SK-N-SH treated with all-trans-retinoic acid at 6 μM for 48 hours (cell line): ENCODE data around the gene JARID2.

ENCODE experiments used
- ATAC-seq: fragments of 200-7000 bp; cut with Tn5 transposase; 3 replicates; pipeline ENCODE4 v1.9.1; 2020; ENCODE audit warnings: mild to moderate bottlenecking, moderate library complexity
- ARNTL ChIP-seq: fragments of 450-650 bp; formaldehyde crosslinking; IDR thresholded peaks from 2 replicates; pipeline ENCODE4 v1.5.0; 2020; ENCODE audit warnings: low read depth, mild to moderate bottlenecking, moderate library complexity, borderline replicate concordance
- BACH2 ChIP-seq: fragments of 250-450 bp; sonication (Bioruptor Pico); IDR thresholded peaks from 2 replicates; pipeline ENCODE4 v1.9.0; 2021; ENCODE audit warnings: mild to moderate bottlenecking, borderline replicate concordance
- ESRRG ChIP-seq: fragments of 250-450 bp; sonication (Bioruptor Pico); IDR thresholded peaks from 2 replicates; pipeline ENCODE4 v1.6.1; 2021; ENCODE audit warnings: mild to moderate bottlenecking
- GLIS3 ChIP-seq: fragments of 250-450 bp; sonication (Bioruptor Pico); IDR thresholded peaks from 2 replicates; pipeline ENCODE4 v1.5.0; 2020; ENCODE audit warnings: mild to moderate bottlenecking, moderate library complexity
- OSR1 ChIP-seq: fragments of 250-450 bp; sonication (Bioruptor Pico); IDR thresholded peaks from 2 replicates; pipeline ENCODE4 v1.8.0; 2022; ENCODE audit warnings: moderate library complexity, mild to moderate bottlenecking, inconsistent platforms
- PPARA ChIP-seq: fragments of 250-450 bp; sonication (Bioruptor Pico); IDR thresholded peaks from 2 replicates; pipeline ENCODE4 v1.5.0; 2020; ENCODE audit warnings: mild to moderate bottlenecking, borderline replicate concordance
- RARB ChIP-seq: fragments of 250-450 bp; sonication (Bioruptor Pico); IDR thresholded peaks from 2 replicates; pipeline ENCODE4 v1.8.0; 2021; ENCODE audit warnings: mild to moderate bottlenecking, moderate library complexity
- SNAI2 ChIP-seq: fragments of 250-450 bp; sonication (Bioruptor Pico); IDR thresholded peaks from 2 replicates; pipeline ENCODE4 v1.5.0; 2020; ENCODE audit warnings: mild to moderate bottlenecking, moderate library complexity
- TCF4 ChIP-seq: fragments of 250-450 bp; sonication (Bioruptor Pico); IDR thresholded peaks from 2 replicates; pipeline ENCODE4 v1.8.0; 2021; ENCODE audit warnings: mild to moderate bottlenecking, moderate library complexity, borderline replicate concordance
- TOX ChIP-seq: fragments of 250-450 bp; sonication (Bioruptor Pico); IDR thresholded peaks from 2 replicates; pipeline ENCODE4 v1.8.0; 2021; ENCODE audit warnings: mild to moderate bottlenecking, moderate library complexity, borderline replicate concordance
- ZC3H10 ChIP-seq: fragments of 250-450 bp; sonication (Bioruptor Pico); IDR thresholded peaks from 2 replicates; pipeline ENCODE4 v1.5.1; 2021; ENCODE audit warnings: mild to moderate bottlenecking, moderate library complexity
- ZFP3 ChIP-seq: fragments of 250-450 bp; sonication (Bioruptor Pico); IDR thresholded peaks from 2 replicates; pipeline ENCODE4 v1.5.0; 2020; ENCODE audit warnings: mild to moderate bottlenecking, moderate library complexity
- ZNF565 ChIP-seq: fragments of 450-650 bp; formaldehyde crosslinking; conservative IDR thresholded peaks from 2 replicates; pipeline ENCODE4 v1.5.0; 2020; ENCODE audit warnings: low read depth, mild to moderate bottlenecking, moderate library complexity
- ZNF70 ChIP-seq: fragments of 450-650 bp; formaldehyde crosslinking; IDR thresholded peaks from 2 replicates; pipeline ENCODE4 v1.5.0; 2020; ENCODE audit warnings: mild to moderate bottlenecking, moderate library complexity
- ZNF8 ChIP-seq: fragments of 450-650 bp; formaldehyde crosslinking; IDR thresholded peaks from 2 replicates; pipeline ENCODE4 v1.5.0; 2020; ENCODE audit warnings: mild to moderate bottlenecking, moderate library complexity
- TF ChIP-seq, protein P1 (sequence below): fragments of 250-450 bp; sonication (Bioruptor Pico); IDR thresholded peaks from 2 replicates; pipeline ENCODE4 v1.5.1; 2021; ENCODE audit warnings: mild to moderate bottlenecking, moderate library complexity
- TF ChIP-seq, protein P2 (sequence below): fragments of 250-450 bp; sonication (Bioruptor Pico); IDR thresholded peaks from 2 replicates; pipeline ENCODE4 v1.8.0; 2021; ENCODE audit warnings: low read depth, mild to moderate bottlenecking, moderate library complexity, borderline replicate concordance
- TF ChIP-seq, protein P3 (sequence below): fragments of 250-450 bp; sonication (Bioruptor Pico); IDR thresholded peaks from 2 replicates; pipeline ENCODE4 v1.8.0; 2020; ENCODE audit warnings: mild to moderate bottlenecking, moderate library complexity, borderline replicate concordance

JARID2 gene

DNA sequence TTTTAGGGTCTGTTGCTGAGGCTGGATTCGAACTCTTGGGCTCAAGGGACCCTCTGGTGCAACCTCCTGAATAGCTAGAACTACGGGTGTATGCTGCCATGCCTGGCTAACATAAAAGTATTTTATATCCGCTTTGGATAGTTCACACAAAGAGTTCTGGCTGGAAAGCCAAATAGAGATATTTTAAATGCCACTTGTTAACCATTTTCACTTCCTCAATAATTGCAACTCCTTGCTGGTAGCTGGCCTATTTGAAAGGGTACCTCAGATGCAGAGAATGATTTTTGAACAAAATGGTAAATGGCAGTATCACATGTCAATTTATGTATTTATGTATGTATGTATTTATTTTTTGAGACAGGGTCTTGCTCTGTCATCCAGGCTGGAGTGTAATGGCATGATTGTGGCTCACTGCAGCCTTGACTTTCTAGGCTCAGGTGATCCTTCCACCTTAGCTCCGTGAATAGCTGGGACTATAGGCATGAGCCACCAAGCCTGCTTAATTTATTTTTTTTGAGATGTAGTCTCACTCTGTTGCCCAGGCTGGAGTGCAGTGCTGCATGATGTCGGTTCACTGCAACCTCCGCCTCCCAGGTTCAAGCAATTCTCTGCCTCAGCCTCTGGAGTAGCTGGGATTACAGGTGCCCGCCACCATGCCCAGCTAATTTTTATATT lies 12.9 kb upstream of the JARID2 start (continued):
- TF ChIP-seq, protein P1, sequence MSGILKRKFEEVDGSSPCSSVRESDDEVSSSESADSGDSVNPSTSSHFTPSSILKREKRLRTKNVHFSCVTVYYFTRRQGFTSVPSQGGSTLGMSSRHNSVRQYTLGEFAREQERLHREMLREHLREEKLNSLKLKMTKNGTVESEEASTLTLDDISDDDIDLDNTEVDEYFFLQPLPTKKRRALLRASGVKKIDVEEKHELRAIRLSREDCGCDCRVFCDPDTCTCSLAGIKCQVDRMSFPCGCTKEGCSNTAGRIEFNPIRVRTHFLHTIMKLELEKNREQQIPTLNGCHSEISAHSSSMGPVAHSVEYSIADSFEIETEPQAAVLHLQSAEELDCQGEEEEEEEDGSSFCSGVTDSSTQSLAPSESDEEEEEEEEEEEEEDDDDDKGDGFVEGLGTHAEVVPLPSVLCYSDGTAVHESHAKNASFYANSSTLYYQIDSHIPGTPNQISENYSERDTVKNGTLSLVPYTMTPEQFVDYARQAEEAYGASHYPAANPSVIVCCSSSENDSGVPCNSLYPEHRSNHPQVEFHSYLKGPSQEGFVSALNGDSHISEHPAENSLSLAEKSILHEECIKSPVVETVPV (CRISPR knock-in tag) = no peak
- TF ChIP-seq TOX (no peak), OSR1 (no peak), TCF4 (CRISPR knock-in tag) (no peak)

DNA sequence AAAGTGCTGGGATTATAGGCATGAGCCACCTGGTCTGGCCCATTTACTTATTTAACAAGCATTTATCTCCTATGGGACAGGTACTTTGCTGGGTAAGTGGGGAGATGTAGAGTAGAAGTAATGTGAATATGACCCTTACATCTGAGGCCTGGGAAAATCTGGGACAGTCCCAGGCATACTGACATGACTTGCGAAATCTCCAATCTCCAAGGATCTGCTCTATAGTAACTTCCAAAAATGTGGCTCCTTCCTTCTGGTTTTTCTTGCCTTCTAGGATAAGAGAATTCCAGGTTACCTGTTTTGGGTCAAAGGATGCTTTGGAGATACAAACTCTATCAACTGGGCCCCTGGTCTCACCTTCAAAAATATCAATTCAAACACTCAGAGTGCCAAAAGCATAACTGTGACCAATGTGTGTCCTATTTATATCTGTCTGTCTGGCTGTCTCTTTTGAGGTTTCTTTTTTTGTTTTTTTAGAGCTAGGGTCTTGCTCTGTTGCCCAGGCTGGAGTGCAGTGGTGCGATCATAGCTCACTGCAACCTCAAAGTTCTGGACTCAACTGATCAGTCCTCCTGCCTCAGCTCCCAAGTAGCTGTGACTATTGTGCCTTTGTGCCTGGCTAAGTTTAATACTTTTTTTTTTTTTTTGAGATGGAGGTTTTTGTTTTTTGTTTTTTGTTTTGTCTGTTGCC lies 11.7 kb upstream of the JARID2 start:
- ATAC-seq = no peak
- TF ChIP-seq BACH2 (CRISPR knock-in tag) (no peak), SNAI2 (CRISPR knock-in tag) (no peak), RARB (CRISPR knock-in tag) (no peak), ZNF70 (CRISPR knock-in tag) (no peak), ARNTL (CRISPR knock-in tag) (no peak), ZFP3 (CRISPR knock-in tag) (no peak), ESRRG (no peak), ZNF565 (CRISPR knock-in tag) (no peak), GLIS3 (CRISPR knock-in tag) (no peak), ZC3H10 (no peak), PPARA (CRISPR knock-in tag) (no peak)
- TF ChIP-seq, protein P2, sequence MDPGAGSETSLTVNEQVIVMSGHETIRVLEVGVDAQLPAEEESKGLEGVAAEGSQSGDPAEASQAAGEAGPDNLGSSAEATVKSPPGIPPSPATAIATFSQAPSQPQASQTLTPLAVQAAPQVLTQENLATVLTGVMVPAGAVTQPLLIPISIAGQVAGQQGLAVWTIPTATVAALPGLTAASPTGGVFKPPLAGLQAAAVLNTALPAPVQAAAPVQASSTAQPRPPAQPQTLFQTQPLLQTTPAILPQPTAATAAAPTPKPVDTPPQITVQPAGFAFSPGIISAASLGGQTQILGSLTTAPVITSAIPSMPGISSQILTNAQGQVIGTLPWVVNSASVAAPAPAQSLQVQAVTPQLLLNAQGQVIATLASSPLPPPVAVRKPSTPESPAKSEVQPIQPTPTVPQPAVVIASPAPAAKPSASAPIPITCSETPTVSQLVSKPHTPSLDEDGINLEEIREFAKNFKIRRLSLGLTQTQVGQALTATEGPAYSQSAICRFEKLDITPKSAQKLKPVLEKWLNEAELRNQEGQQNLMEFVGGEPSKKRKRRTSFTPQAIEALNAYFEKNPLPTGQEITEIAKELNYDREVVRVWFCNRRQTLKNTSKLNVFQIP (CRISPR knock-in tag) = no peak
- TF ChIP-seq, protein P3, sequence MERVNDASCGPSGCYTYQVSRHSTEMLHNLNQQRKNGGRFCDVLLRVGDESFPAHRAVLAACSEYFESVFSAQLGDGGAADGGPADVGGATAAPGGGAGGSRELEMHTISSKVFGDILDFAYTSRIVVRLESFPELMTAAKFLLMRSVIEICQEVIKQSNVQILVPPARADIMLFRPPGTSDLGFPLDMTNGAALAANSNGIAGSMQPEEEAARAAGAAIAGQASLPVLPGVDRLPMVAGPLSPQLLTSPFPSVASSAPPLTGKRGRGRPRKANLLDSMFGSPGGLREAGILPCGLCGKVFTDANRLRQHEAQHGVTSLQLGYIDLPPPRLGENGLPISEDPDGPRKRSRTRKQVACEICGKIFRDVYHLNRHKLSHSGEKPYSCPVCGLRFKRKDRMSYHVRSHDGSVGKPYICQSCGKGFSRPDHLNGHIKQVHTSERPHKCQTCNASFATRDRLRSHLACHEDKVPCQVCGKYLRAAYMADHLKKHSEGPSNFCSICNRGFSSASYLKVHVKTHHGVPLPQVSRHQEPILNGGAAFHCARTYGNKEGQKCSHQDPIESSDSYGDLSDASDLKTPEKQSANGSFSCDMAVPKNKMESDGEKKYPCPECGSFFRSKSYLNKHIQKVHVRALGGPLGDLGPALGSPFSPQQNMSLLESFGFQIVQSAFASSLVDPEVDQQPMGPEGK (CRISPR knock-in tag) = no peak
- TF ChIP-seq, all 23 proteins: peak for 0

DNA sequence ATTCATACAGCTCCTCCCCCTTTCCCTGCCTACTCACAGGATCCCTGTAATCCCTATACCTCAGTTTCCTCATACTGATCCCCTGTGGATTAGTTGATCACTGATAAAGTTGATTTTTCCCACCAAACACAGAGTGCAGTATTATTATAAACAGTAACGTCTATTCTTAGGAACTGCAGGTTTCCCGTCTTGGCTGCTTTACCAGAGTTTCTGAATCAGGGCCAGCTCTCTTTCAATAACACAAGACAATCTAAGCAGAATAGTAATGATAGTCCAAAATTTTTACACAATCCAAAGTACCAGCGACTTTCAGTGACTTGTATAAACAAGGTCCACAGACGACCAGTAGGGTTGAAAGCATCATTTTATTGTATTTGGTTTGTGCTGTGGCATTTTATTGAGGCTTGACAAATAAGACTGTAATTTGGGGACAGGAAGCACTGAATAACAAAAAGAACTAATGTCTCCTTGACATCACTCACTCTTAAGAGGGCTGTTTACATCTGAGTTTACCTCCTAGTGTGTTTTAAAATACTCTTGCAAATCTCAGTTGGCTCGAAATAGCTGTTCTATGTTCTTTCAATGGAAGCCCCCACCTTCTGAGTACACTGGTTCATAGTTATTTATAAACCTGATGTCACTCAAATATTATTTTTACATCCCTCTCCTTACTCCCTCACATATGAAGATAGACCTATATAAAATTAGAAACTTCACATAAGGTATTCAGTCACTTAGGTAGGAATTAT lies 6.1 kb upstream of the JARID2 start:
- TF ChIP-seq ZFP3 (CRISPR knock-in tag) (no peak), SNAI2 (CRISPR knock-in tag) (no peak), OSR1 (no peak), TOX (no peak)
- TF ChIP-seq, protein P2 (CRISPR knock-in tag) = no peak
- TF ChIP-seq, protein P3 (CRISPR knock-in tag) = no peak
- TF ChIP-seq, all 23 proteins: peak for 0
- ATAC-seq = no peak

DNA sequence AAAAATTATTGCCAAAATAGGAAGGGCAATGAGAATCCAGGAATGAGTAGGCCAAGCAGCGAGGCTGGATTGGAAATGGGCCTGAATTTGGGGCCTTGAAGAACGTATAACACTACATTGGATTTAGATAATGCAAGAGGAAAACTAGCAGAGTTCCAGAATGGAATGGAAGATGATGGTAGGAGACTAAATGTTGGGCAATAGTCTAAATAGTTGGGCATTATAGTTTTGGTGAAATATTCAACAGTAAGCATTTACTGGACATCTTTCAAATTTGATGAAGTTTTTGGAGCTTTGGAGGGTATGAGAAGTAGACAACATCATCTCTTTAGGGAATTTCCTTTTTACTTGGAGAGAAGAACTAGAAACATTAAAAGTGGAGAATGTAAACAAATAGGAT lies 3.4 kb upstream of the JARID2 start:
- TF ChIP-seq ZNF8 = no peak
- ATAC-seq = no peak
